Tibial nerve (tissue), 4 donors: ENCODE results near the gene CDC42BPG.

ENCODE experiments used
- CTCF ChIP-seq, 5 experiments: fragments of 200-600 bp in 3 of 5; fragments of 450-650 bp in 2 of 5; sonication (generic) in 3 of 5; IDR thresholded peaks; one replicate each; pipeline ENCODE4 v1.5.1; 2016 to 2019; ENCODE audit warnings: antibody characterized with exemption in 5 of 5, mild to moderate bottlenecking in 3 of 5, moderate library complexity in 2 of 5
- EP300 ChIP-seq, 2 donors: sonication (generic); formaldehyde crosslinking; IDR thresholded peaks; one replicate each; pipeline ENCODE4 v1.6.1; 2017; ENCODE audit warnings: antibody characterized with exemption in 2 of 2, mild to moderate bottlenecking in 1 of 2

- no peak for TF ChIP-seq CTCF (IDR thresholded peaks at IDR 0.05)
- no peak for TF ChIP-seq EP300 (IDR thresholded peaks at IDR 0.05)
Observed at GRCh38 chr11:64883575-64883974, 39.1 kb upstream of the CDC42BPG start.
